ENCODE data around the gene ABCA3. TPM values are rescaled to one million over a fixed set of nuclear protein-coding genes. Genes with fewer than 3 reads are reported as not detected.
A peak's percentile ranks its signal among the peaks of the same experiment; 100 is the strongest.

ABCA3 gene
- total RNA-seq, 4 donors from 2014 or later, result 7.5 to 27.5 (median 12.3) TPM

- TF ChIP-seq CTCF (IDR thresholded peaks at IDR 0.05) (no peak), EP300 (IDR thresholded peaks at IDR 0.05) (no peak), POLR2A (IDR thresholded peaks at IDR 0.05) (no peak), POLR2AphosphoS5 (IDR thresholded peaks at IDR 0.05) (no peak)
- peak; percentile 15 for ATAC-seq
- WGBS, 2 donors (ENCODE audit: low coverage in 1 of 2), result 77 to 83% methylated on average over 1 to 4 of the region's 15 CpGs
- H3K36me3 ChIP-seq, result peaks cover 0 to 64% of the 10 kb centered on the region in 2 donors
- peaks cover 6 to 28% (median 17%) of the 10 kb centered on the region in 3 donors for H3K4me1 ChIP-seq
- H3K27ac ChIP-seq, result peak overlapping the region in 1 of 4 donors; percentile 18
- no peaks in the 10 kb centered on the region for H3K9me3 ChIP-seq
- no peak overlapping the region for H3K4me3 ChIP-seq
- H3K27me3 ChIP-seq, result peaks cover 43% of the 10 kb centered on the region
Measured at GRCh38 chr16:2238838-2239675, 101.5 kb downstream of the ABCA3 start.

GRCh38 chr16:2238150-2238837 is 102.2 kb downstream of the ABCA3 start:
- peaks cover 0 to 64% of the 10 kb centered on the region in 2 donors for H3K36me3 ChIP-seq
- no peak overlapping the region for H3K4me3 ChIP-seq
- TF ChIP-seq POLR2AphosphoS5 (IDR thresholded peaks at IDR 0.05) (no peak), EP300 (IDR thresholded peaks at IDR 0.05) (no peak), POLR2A (IDR thresholded peaks at IDR 0.05) (no peak), CTCF (IDR thresholded peaks at IDR 0.05) (no peak)
- 61 to 80% methylated on average over 1 to 7 of the region's 18 CpGs for WGBS, 2 donors (ENCODE audit: low coverage in 1 of 2)
- H3K27me3 ChIP-seq, result peaks cover 51% of the 10 kb centered on the region
- H3K9me3 ChIP-seq, result no peaks in the 10 kb centered on the region
- H3K27ac ChIP-seq, result peak overlapping the region in 1 of 4 donors; percentile 18
- peaks cover 6 to 28% (median 17%) of the 10 kb centered on the region in 3 donors for H3K4me1 ChIP-seq
- ATAC-seq, result no peak

GRCh38 chr16:2237493-2238149 is 102.9 kb downstream of the ABCA3 start:
- TF ChIP-seq POLR2A (IDR thresholded peaks at IDR 0.05) (no peak), POLR2AphosphoS5 (IDR thresholded peaks at IDR 0.05) (no peak), CTCF (IDR thresholded peaks at IDR 0.05) (no peak), EP300 (IDR thresholded peaks at IDR 0.05) (no peak)
- Histone ChIP-seq H3K9me3 (no peaks in the 10 kb centered on the region), H3K27me3 (peaks cover 57% of the 10 kb centered on the region), H3K4me3 (peak overlapping the region in 1 of 2 donors; percentile 0), H3K36me3 (peaks cover 0 to 64% of the 10 kb centered on the region in 2 donors), H3K4me1 (peaks cover 6 to 28% (median 17%) of the 10 kb centered on the region in 3 donors), H3K27ac (no peak overlapping the region)
- WGBS, 2 donors (ENCODE audit: low coverage in 1 of 2), result 0% methylated on average over 1 of the region's 65 CpGs; no CpG with 5 or more reads in 1 of the 2 donors
- peak; percentile 20 for ATAC-seq

GRCh38 chr16:2237102-2237482 is 103.4 kb downstream of the ABCA3 start:
- no peak for TF ChIP-seq POLR2AphosphoS5 (IDR thresholded peaks at IDR 0.05)
- no peak for TF ChIP-seq CTCF (IDR thresholded peaks at IDR 0.05)
- TF ChIP-seq EP300 (IDR thresholded peaks at IDR 0.05), result no peak
- TF ChIP-seq POLR2A (IDR thresholded peaks at IDR 0.05), result no peak

More at GRCh38 chr16:2237102-2237482, 103.4 kb downstream of the ABCA3 start:
- Histone ChIP-seq H3K9me3 (no peaks in the 10 kb centered on the region), H3K4me1 (peaks cover 6 to 28% (median 17%) of the 10 kb centered on the region in 3 donors), H3K4me3 (peak overlapping the region in 1 of 2 donors; percentile 38), H3K36me3 (peaks cover 0 to 64% of the 10 kb centered on the region in 2 donors), H3K27me3 (peaks cover 62% of the 10 kb centered on the region), H3K27ac (no peak overlapping the region)
- WGBS, 2 donors (ENCODE audit: low coverage in 1 of 2), result 22% methylated on average over 6 of the region's 40 CpGs; no CpG with 5 or more reads in 1 of the 2 donors
- no peak for ATAC-seq

All from gastroesophageal sphincter (tissue), 4 donors.